Endodermal cell (in vitro differentiated cells): ENCODE data around the gene MOB1B. TPM values are rescaled to one million over a fixed set of nuclear protein-coding genes. Genes with fewer than 3 reads are reported as not detected.

Source experiments
- DNase-seq: peaks from one replicate; pipeline ENCODE4 v3.0.0-alpha.2; 2017
- H3K27ac ChIP-seq: 2 replicates; pipeline ENCODE4 v1.5.1; 2013; ENCODE audit warnings: mild to moderate bottlenecking, low read depth, low read length, moderate library complexity
- H3K27me3 ChIP-seq: 2 replicates; pipeline ENCODE4 v1.6.1; 2013; ENCODE audit warnings: mild to moderate bottlenecking, low read length, moderate library complexity; ENCODE audit not compliant: insufficient read depth, control insufficient read depth, poor library complexity, severe bottlenecking
- H3K36me3 ChIP-seq: 2 replicates; pipeline ENCODE4 v1.7.0; 2013; ENCODE audit warnings: mild to moderate bottlenecking, low read length, moderate library complexity; ENCODE audit not compliant: control insufficient read depth, insufficient read depth
- H3K4me1 ChIP-seq: one replicate; pipeline ENCODE4 v1.7.0; 2013; ENCODE audit warnings: low read length; ENCODE audit not compliant: control insufficient read depth, insufficient read depth
- H3K4me3 ChIP-seq: 2 replicates; pipeline ENCODE4 v1.5.1; 2013; ENCODE audit warnings: mild to moderate bottlenecking, low read length, moderate library complexity
- H3K9ac ChIP-seq: 2 replicates; pipeline ENCODE4 v1.6.1; 2013; ENCODE audit warnings: mild to moderate bottlenecking, low read length, moderate library complexity; ENCODE audit not compliant: poor library complexity, severe bottlenecking; ENCODE audit errors: extremely low read depth
- H3K9me3 ChIP-seq: 2 replicates; pipeline ENCODE4 v1.6.1; 2013; ENCODE audit warnings: mild to moderate bottlenecking, low read length, moderate library complexity; ENCODE audit not compliant: control insufficient read depth
- H3K27ac Mint-ChIP-seq: 2 replicates; pipeline ENCODE4 v1.8.0; 2020; ENCODE audit warnings: mixed read lengths
- H3K27me3 Mint-ChIP-seq: 2 replicates; pipeline ENCODE4 v1.8.0; 2021; ENCODE audit warnings: mild to moderate bottlenecking, mixed read lengths; ENCODE audit not compliant: insufficient read depth
- H3K36me3 Mint-ChIP-seq: 2 replicates; pipeline ENCODE4 v1.8.0; 2020; ENCODE audit warnings: low read depth, mixed read lengths
- H3K4me1 Mint-ChIP-seq: 2 replicates; pipeline ENCODE4 v1.8.0; 2020; ENCODE audit warnings: mixed read lengths
- H3K4me3 Mint-ChIP-seq: 2 replicates; pipeline ENCODE4 v1.8.0; 2020; ENCODE audit warnings: mild to moderate bottlenecking, moderate library complexity, mixed read lengths
- H3K9me3 Mint-ChIP-seq: 2 replicates; pipeline ENCODE4 v1.8.0; 2020; ENCODE audit warnings: mild to moderate bottlenecking, mixed read lengths
- CTCF ChIP-seq: fragments of 200-600 bp; sonication (generic); conservative IDR thresholded peaks from 2 replicates; pipeline ENCODE4 v1.5.0; 2021; ENCODE audit warnings: antibody characterized with exemption, mild to moderate bottlenecking
- WGBS, 2 experiments: methylation state at CpG; one replicate each; pipeline versions ENCODE4 v1.1.5 to v1.1.7; 2013; ENCODE audit warnings: missing lambda C conversion rate in 2 of 2, mixed read lengths in 1 of 2; ENCODE audit not compliant: insufficient coverage in 1 of 2, insufficient read length in 1 of 2; 5-methylcytosine and 5-hydroxymethylcytosine counted together
- total RNA-seq, 2 donors: library from RNA; stranded (reverse); fragmentation: NEBNext Ultra II Directional in 1 of 2; extraction: Animal tissue kit (Norgen Biotek cat#: 25700) in 1 of 2; gene quantifications; 2 replicates in 1 of 2; 3 replicates in 1 of 2; pipeline ENCODE4 v1.2.1, GENCODE V29; 2021

MOB1B gene
- total RNA-seq, 2 donors from 2014 or later: 28.7 to 30.5 TPM

- H3K9me3 Mint-ChIP-seq: no peaks in the 10 kb centered on the region
- no peak for DNase-seq
- Histone ChIP-seq H3K4me3 (no peak overlapping the region), H3K27me3 (no peaks in the 10 kb centered on the region), H3K36me3 (no peaks in the 10 kb centered on the region), H3K27ac (no peak overlapping the region), H3K9ac (no peak overlapping the region), H3K4me1 (peaks cover 2% of the 10 kb centered on the region), H3K9me3 (no peaks in the 10 kb centered on the region)
- no peaks in the 10 kb centered on the region for H3K27me3 Mint-ChIP-seq
- no peak for TF ChIP-seq CTCF
- H3K27ac Mint-ChIP-seq: no peak overlapping the region
- no peak overlapping the region for H3K4me3 Mint-ChIP-seq
- peaks cover 7% of the 10 kb centered on the region for H3K4me1 Mint-ChIP-seq
- WGBS, 2 experiments: 93 to 100% methylated on average over 3 of the region's 3 CpGs
- no peaks in the 10 kb centered on the region for H3K36me3 Mint-ChIP-seq
Measured at GRCh38 chr4:70873216-70873615, 29.0 kb upstream of the MOB1B start.

- Mint-ChIP-seq H3K27ac (no peak overlapping the region), H3K9me3 (no peaks in the 10 kb centered on the region), H3K4me1 (no peaks in the 10 kb centered on the region), H3K4me3 (no peak overlapping the region), H3K36me3 (no peaks in the 10 kb centered on the region), H3K27me3 (no peaks in the 10 kb centered on the region)
- 90 to 93% methylated on average over 16 to 19 of the region's 19 CpGs for WGBS, 2 experiments
- H3K36me3 ChIP-seq: no peaks in the 10 kb centered on the region
- TF ChIP-seq CTCF: no peak
- H3K4me3 ChIP-seq: no peak overlapping the region
- DNase-seq: no peak
- H3K27me3 ChIP-seq: no peaks in the 10 kb centered on the region
- H3K9me3 ChIP-seq: no peaks in the 10 kb centered on the region
- no peak overlapping the region for H3K27ac ChIP-seq
- H3K9ac ChIP-seq: no peak overlapping the region
- H3K4me1 ChIP-seq: no peaks in the 10 kb centered on the region
Measured at GRCh38 chr4:70874268-70875156, 27.7 kb upstream of the MOB1B start.

- H3K4me1 Mint-ChIP-seq: no peaks in the 10 kb centered on the region
- H3K9me3 ChIP-seq: no peaks in the 10 kb centered on the region
- no peak for DNase-seq
- H3K4me3 Mint-ChIP-seq: no peak overlapping the region
- no peak overlapping the region for H3K9ac ChIP-seq
- no peaks in the 10 kb centered on the region for H3K27me3 ChIP-seq
- no peak overlapping the region for H3K4me3 ChIP-seq
- WGBS, 2 experiments: 100% methylated on average over 1 to 3 of the region's 3 CpGs
- no peaks in the 10 kb centered on the region for H3K9me3 Mint-ChIP-seq
- no peaks in the 10 kb centered on the region for H3K27me3 Mint-ChIP-seq
- no peak for TF ChIP-seq CTCF
- H3K27ac ChIP-seq: no peak overlapping the region
- H3K27ac Mint-ChIP-seq: no peak overlapping the region
- H3K36me3 ChIP-seq: no peaks in the 10 kb centered on the region
- no peaks in the 10 kb centered on the region for H3K4me1 ChIP-seq
- no peaks in the 10 kb centered on the region for H3K36me3 Mint-ChIP-seq
Measured at GRCh38 chr4:70877556-70877955, 24.6 kb upstream of the MOB1B start.
